Mesodermal cell (in vitro differentiated cells): ENCODE results near the gene ACAT2.

Experiments
- H3K27ac ChIP-seq: 2 replicates; pipeline ENCODE4 v1.7.0; 2013; ENCODE audit warnings: mild to moderate bottlenecking, low read depth, low read length, moderate library complexity; ENCODE audit not compliant: severe bottlenecking
- H3K36me3 ChIP-seq: 2 replicates; pipeline ENCODE4 v1.7.1; 2013; ENCODE audit warnings: mild to moderate bottlenecking, low read length, moderate library complexity; ENCODE audit not compliant: control insufficient read depth, insufficient read depth
- H3K4me1 ChIP-seq: one replicate; pipeline ENCODE4 v1.7.1; 2013; ENCODE audit warnings: mild to moderate bottlenecking, low read length; ENCODE audit not compliant: insufficient read depth, control insufficient read depth, poor library complexity, severe bottlenecking
- H3K4me3 ChIP-seq: 2 replicates; pipeline ENCODE4 v1.7.0; 2013; ENCODE audit warnings: low read length, control low read depth, mild to moderate bottlenecking; ENCODE audit not compliant: insufficient read depth, poor library complexity, severe bottlenecking; ENCODE audit errors: extremely low read depth
- H3K9me3 ChIP-seq: 2 replicates; pipeline ENCODE4 v1.7.1; 2013; ENCODE audit warnings: mild to moderate bottlenecking, low read length, moderate library complexity; ENCODE audit not compliant: control insufficient read depth
- WGBS, 2 experiments: methylation state at CpG; one replicate each; pipeline ENCODE4 v1.1.5; 2013; ENCODE audit warnings: missing lambda C conversion rate in 2 of 2; ENCODE audit not compliant: insufficient coverage in 2 of 2; 5-methylcytosine and 5-hydroxymethylcytosine counted together

The ACAT2 gene

GRCh38 chr6:159772196-159772595, 10.4 kb downstream of the ACAT2 start:
- H3K4me3 ChIP-seq, result no peak overlapping the region
- no peaks in the 10 kb centered on the region for H3K4me1 ChIP-seq
- H3K27ac ChIP-seq, result no peak overlapping the region
- peaks cover 91% of the 10 kb centered on the region for H3K36me3 ChIP-seq
- H3K9me3 ChIP-seq, result no peaks in the 10 kb centered on the region
- WGBS, 2 experiments, result no CpG with 5 or more reads among the region's 1 CpG

GRCh38 chr6:159777240-159777904, 15.5 kb downstream of the ACAT2 start:
- peaks cover 89% of the 10 kb centered on the region for H3K36me3 ChIP-seq
- 94 to 96% methylated on average over 7 of the region's 7 CpGs for WGBS, 2 experiments
- no peak overlapping the region for H3K27ac ChIP-seq
- H3K4me1 ChIP-seq, result no peaks in the 10 kb centered on the region
- H3K9me3 ChIP-seq, result no peaks in the 10 kb centered on the region
- H3K4me3 ChIP-seq, result no peak overlapping the region

DNA sequence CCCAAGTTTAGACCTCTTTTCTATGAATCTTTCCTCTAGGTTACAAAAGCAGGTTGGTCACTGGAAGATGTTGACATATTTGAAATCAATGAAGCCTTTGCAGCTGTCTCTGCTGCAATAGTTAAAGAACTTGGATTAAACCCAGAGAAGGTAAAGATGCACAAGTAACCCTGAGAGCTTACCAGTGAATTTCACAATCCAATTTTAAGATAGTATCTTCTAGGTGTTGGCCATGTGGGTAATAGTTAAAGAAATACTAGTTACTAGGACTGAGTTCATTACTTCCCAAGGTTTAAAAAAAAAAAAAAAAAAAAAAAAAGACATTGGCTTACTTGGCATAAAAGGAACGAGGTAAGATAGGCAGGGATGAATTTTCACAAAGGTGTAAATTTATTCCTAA, 16.3 kb downstream of the ACAT2 start:
- Histone ChIP-seq H3K4me3 (no peak overlapping the region), H3K27ac (no peak overlapping the region), H3K9me3 (no peaks in the 10 kb centered on the region), H3K36me3 (peaks cover 88% of the 10 kb centered on the region), H3K4me1 (no peaks in the 10 kb centered on the region)
- no CpG with 5 or more reads among the region's 1 CpG for WGBS, 2 experiments

DNA sequence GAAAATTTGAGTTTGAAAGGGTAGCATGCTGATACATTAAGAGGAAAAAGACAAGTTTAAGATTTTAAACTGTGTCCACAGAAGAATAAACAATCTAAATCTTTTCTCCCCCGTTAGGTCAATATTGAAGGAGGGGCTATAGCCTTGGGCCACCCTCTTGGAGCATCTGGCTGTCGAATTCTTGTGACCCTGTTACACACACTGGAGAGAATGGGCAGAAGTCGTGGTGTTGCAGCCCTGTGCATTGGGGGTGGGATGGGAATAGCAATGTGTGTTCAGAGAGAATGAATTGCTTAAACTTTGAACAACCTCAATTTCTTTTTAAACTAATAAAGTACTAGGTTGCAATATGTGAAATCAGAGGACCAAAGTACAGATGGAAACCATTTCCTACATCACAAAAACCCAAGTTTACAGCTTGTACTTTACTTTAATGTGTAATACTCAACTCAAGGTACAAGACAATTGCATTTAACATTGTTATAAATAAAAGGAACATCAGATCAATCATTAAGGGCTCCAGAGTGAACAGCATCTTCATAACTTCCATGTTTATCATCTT, 16.8 kb downstream of the ACAT2 start:
- Histone ChIP-seq H3K4me1 (no peaks in the 10 kb centered on the region), H3K36me3 (peaks cover 90% of the 10 kb centered on the region), H3K27ac (no peak overlapping the region), H3K4me3 (no peak overlapping the region), H3K9me3 (no peaks in the 10 kb centered on the region)
- 89 to 100% methylated on average over 1 of the region's 3 CpGs for WGBS, 2 experiments

- Histone ChIP-seq H3K27ac (no peak overlapping the region), H3K4me1 (peaks cover 5% of the 10 kb centered on the region), H3K9me3 (no peaks in the 10 kb centered on the region), H3K36me3 (peaks cover 62% of the 10 kb centered on the region), H3K4me3 (peak overlapping the region; percentile 99)
- 6 to 26% methylated on average over 6 to 9 of the region's 15 CpGs for WGBS, 2 experiments
These were observed 26.4 kb downstream of the ACAT2 start for GRCh38 chr6:159788276-159788675.

DNA sequence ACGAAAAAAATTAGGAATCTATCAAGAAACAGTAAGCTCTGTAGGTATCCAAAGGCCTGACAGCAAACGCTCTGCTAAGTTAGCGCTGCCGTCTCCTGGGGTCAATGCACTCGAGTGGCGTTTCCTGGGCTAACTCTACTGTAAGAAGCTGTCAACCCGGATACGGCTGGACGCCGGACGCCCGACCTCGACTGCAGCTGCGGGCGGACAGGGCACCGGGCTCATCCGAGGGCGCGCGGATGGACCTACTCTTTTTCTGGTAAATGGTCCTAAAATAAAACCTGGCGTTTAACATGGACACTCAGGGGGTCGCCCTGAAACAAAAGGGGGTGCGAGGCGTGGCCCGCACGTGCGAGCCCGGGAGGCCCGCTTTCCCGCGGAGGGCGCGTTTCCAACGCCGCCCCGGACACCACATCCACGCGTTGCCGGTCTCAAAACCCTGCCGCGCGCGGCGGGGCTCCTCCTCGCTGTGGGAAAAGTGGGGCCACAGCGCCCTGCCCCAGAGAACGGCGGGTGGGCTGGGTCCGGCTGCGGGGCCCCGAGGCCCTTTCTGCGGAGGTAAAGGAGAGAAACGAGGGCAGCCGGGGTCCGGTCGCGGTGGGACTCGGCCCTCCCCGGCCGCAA, 27.0 kb downstream of the ACAT2 start:
- 0 to 1% methylated on average over 47 to 59 of the region's 60 CpGs for WGBS, 2 experiments
- peak overlapping the region; percentile 82 for H3K27ac ChIP-seq

DNA sequence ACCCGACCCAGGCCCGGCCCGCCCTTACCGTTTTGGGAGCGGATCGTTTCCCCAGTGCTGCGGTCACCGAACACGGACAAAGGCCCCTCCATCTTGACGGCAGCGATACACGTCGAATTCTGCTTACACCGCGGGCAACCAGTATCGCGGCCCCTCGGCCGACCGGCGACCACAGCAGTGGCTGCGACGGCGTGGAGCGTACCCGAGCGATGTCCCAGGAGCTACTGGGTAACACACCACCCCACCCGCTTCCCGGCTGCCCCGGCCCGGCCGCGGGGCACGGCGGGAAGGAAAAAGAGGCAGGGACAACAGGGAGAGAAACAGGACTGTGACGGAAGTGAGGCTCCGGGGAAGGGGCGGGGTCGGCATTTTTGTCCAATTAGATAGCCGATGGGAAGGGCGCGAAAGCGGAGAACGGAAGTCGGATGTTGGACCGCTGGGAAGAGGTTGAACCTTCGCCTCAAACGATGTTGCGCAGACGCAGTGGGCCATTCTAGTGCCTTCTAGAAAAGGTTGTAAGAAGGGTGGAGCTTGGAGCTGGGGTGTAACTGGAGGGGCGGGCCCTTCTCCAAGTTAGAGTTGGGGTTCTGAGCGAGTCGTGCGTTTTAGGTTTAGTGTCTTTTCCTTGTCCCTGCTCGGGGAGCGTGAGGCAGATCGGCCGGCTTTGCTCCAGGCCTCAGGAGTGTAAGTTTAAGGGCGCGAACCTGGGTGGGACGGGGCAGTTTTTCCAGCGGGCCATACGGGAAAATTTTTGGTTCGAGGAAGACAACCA, 27.7 kb downstream of the ACAT2 start, which contains the start of gene TCP1:
TSS of gene TCP1 (minus strand) at position 226 of the 772 bp plus-strand sequence. CDS start at position 92, 134 bp downstream.
- Histone ChIP-seq H3K36me3 (peaks cover 59% of the 10 kb centered on the region), H3K9me3 (no peaks in the 10 kb centered on the region), H3K4me3 (peak within 1 kb of the TSS; percentile 99), H3K4me1 (peaks cover 5% of the 10 kb centered on the region), H3K27ac (peak within 1 kb of the TSS; percentile 96)
- 1% methylated on average over 35 to 53 of the region's 64 CpGs for WGBS, 2 experiments

More for the DNA sequence above, 27.0 kb downstream of the ACAT2 start:
- H3K36me3 ChIP-seq, result peaks cover 62% of the 10 kb centered on the region
- peak overlapping the region; percentile 99 for H3K4me3 ChIP-seq
- H3K4me1 ChIP-seq, result peaks cover 5% of the 10 kb centered on the region
- no peaks in the 10 kb centered on the region for H3K9me3 ChIP-seq

DNA sequence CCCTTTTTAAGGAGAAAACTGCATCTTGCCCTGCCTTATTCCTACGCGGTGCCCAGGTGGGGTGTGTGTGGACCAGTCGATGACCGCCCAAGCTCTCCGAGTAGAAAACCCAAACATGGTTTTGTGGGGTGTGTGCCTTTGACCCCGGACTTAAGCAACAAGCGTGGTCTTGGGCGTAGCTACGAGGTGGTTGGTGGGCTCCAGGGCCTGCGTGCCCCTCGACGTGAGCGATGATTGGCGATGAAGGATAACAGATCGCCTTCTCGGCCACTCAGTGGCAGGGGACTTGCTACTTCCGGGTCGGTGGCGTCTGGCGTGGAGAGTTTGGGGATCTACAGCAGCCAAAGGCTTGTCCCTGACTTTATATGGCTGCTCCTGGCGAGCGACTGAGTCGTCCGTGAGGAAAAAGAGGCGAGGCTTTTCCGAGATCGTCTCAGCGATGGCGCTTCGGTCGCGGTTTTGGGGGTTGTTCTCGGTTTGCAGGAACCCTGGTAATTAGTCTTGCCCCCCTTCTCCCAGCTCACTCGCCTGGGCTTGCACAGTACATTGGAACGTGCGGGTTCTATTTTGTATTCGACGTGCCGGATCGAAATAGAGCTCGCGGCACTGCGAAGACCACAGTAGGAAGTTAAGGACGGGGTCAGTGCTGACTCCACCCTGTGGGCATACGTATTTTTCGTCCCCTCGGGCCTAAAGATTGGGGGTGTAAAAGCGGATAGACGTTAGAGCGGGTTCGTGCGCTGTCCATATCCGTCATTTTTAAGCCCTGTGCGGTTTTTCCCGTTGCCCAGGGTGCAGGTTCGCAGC, 28.5 kb downstream of the ACAT2 start, which contains the start of gene MRPL18:
TSS of gene MRPL18 (plus strand) at position 319 of the 807 bp plus-strand sequence. CDS start at position 440, 121 bp downstream.
- peaks cover 55% of the 10 kb centered on the region for H3K36me3 ChIP-seq
- peak within 1 kb of the TSS; percentile 96 for H3K27ac ChIP-seq
- peak within 1 kb of the TSS; percentile 99 for H3K4me3 ChIP-seq
- 0 to 1% methylated on average over 48 to 56 of the region's 56 CpGs for WGBS, 2 experiments
- peaks cover 5% of the 10 kb centered on the region for H3K4me1 ChIP-seq
- H3K9me3 ChIP-seq, result no peaks in the 10 kb centered on the region

- Histone ChIP-seq H3K4me3 (peak overlapping the region; percentile 99), H3K27ac (peak overlapping the region; percentile 96), H3K4me1 (peaks cover 5% of the 10 kb centered on the region), H3K36me3 (peaks cover 55% of the 10 kb centered on the region), H3K9me3 (no peaks in the 10 kb centered on the region)
- WGBS, 2 experiments, result 18 to 21% methylated on average over 16 to 17 of the region's 18 CpGs
These were observed 29.2 kb downstream of the ACAT2 start for GRCh38 chr6:159790956-159791598.
